HG02623 (cell line): ENCODE data around the gene PIK3CB.
"Not testable (repeated sequence)": the region's sequence is repeated elsewhere in the genome, so short reads cannot be mapped to it uniquely, and the experiment has no call there.

Experiments
- ATAC-seq: cut with Tn5 transposase; IDR thresholded peaks from one replicate; pipeline ENCODE4 v1.9.1; 2021; ENCODE audit warnings: moderate library complexity; ENCODE audit not compliant: unreplicated experiment

PIK3CB gene

DNA sequence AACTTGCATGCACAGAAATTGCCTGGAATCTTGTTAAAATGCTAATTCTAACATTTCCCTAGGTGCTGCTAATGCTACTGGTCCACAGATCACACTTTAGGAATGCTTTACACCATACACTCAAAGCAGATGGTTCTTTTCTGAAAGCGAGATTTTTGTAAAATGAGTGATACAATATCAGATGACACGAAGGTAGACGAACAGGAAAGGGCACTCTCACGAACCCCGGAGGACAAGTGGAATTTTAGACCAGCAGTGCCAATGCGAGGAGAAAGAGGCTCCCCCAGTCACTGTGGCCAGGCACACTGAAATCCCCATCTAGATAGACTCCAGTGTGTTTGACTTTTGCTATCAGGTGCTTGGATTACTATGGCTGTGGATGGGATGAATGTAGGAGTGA lies 205.2 kb downstream of the PIK3CB start:
- no peak for ATAC-seq

DNA sequence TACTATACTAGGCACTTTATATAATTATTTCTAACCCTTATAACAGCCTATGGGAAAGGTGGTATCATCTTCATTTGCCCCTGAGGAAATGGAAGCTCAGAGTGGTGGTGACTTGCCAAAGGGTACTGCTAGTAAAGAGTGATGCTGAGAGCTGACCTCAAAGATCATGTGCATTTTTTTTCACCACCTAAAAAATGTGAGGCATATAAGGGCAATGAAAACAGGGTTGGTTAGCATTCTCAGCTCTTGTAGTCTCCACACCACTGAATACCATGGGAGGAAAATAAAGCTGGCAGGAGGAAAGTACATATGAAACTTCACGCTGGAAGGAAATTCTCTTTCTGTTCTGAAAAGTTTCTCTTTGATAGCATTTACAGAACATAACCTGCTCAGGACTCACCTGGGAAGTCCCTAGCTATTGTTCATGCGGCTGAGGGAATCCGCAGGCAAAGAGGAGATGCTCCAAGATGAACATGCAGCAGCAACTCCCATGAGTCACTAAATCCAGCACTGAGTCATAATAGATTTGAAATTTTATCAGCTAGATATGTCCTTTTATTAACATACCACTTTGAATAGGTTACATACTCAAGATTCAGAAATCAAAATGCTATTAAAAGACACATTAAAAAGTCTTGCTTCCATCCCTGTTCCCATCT lies 208.9 kb downstream of the PIK3CB start:
- ATAC-seq: no peak

DNA sequence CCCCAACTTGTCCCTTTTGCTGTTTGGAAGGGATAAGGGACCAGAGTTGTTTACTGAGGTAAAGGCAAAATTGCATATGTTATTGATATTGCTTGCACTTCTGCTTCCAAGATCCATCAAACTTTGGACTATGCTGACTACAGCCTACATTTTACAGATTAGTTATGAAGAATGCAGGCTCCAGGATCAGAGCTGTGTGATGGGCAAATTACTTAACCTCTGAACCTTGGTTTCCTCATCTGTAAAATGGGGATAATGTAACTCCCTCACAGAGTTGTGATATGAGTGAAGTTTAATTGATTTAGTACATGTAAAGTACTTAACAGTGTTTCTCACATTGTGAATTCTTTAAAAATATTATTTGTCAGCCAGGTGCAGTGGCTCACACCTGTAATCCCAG lies 210.2 kb downstream of the PIK3CB start:
- ATAC-seq: no peak

DNA sequence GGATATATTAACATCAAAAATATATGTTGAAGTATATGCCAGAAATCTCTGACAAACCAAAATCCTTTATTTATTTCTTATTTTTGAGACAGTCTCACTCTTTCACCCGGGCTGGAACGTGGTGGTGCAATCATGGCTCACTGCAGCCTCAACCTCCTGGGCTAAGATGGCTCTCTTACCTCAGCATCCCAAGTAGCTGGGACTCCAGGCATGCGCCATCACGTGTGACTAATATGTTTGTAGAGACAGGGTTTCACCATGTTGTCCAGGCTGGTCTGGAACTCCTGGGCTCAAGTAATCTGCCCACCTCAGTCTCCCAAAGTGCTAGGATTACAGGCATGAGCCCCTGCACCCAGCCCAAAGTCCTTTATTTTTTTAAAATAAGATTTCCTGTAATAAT lies 214.3 kb downstream of the PIK3CB start:
- no peak for ATAC-seq

DNA sequence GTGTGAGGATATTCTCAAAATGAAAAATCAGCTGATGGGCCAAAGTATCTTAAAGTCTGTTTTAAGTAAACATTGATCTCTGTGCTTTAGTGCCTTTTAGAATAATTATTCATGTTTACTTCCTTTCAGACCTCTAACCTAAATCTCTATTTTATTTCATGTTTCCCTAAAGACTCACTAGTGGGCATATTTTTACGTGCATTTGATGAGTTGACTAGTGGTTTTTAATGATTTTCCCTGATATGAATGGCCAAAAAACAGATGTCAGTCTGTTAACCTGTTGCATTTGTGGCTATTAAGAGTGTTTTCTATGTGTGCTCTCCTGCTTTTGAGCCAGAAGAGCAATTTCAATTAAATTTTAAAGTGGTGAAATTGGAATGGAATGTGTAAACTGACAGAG lies 219.3 kb downstream of the PIK3CB start:
- no peak for ATAC-seq

DNA sequence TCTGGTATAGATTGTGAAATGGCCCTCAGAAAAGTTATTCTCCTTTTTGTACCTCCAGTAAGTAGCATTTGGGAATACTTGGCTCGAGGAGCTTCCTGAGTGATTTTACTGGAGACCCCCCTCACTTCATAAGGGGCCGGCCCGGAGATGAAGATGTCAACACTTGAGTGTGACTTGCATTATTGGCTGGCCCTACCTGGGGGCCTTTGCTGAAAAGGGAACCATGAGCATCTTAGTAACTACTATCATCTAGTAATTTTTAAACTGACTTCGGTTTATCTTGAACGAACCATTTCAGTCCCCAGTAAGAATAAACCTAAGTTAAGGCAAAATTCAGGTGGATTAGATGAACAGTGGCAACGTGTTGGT lies 224.8 kb downstream of the PIK3CB start:
- ATAC-seq: no peak

DNA sequence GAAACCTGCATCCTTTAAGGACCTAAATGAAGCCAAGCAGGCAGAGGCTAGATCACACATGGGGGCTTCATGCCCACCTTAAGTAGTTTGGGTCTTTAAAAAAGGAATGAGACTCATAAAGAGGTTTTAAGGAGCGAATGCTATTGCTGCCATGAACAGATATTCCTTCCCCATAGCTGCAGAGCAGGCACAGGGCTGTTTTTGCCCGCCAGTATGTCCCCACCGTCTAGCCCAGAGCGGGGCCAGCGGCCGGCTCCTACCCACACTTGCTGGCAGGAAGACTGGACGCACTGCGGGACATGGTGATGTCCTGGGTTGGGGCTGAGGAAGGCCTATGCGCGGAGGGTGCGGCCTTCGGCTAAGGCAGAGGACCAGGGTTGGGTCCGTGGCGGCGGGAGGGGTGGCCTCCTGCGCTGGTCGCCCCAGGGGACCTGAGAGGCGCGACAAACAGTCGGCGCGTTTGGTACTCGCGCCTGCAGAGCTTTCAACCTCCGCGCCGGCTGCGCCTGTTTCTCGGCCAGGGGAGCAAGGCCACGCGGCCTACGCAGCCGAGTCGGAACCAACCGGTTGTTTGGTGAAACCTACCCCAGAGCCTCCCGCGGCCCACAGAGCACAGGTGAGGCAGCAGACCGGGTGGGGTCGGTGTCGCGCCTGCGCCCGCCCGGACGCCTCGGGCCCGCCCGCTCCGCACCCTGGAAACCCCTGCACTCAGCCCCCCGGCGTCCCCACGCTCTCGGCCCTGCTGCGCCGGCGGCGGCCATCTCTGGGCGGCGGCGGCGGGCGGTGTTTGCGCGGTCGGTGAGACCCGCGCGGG lies 226.2 kb downstream of the PIK3CB start, which contains the start of gene FAIM:
FAIM (plus strand) TSS at position 450 of the 814 bp plus-strand sequence. CDS start 10,956 bp downstream, outside the sequence.
- ATAC-seq: peak; percentile 63

GRCh38 chr3:138604106-138604595 lies 230.6 kb downstream of the PIK3CB start:
- ATAC-seq: not testable (repeated sequence)
